ENCODE results near the gene TNNI2.

The TNNI2 gene

GRCh38 chr11:1834779-1835670 lies 3.8 kb upstream of the TNNI2 start, which contains the start of gene SYT8:
SYT8 (plus strand) TSS chr11:1834990; CDS start chr11:1835106, 116 bp downstream.
- Histone ChIP-seq H3K4me3 (no peak within 1 kb of the TSS), H3K27ac (no peak within 1 kb of the TSS), H3K9me3 (ENCODE audit: low read depth, low read length) (no peaks in the 10 kb centered on the region), H3K9ac (ENCODE audit: insufficient read length) (no peak within 1 kb of the TSS), H3K36me3 (ENCODE audit: insufficient read depth, low read length) (no peaks in the 10 kb centered on the region)
- TF ChIP-seq FOXP2 (optimal IDR thresholded peaks at IDR 0.05; ENCODE audit: control extremely low read depth, extremely low read length, insufficient read depth) (no peak), POLR2AphosphoS5 (IDR thresholded peaks at IDR 0.05; ENCODE audit: borderline replicate concordance, low read depth, low read length) (no peak), EZH2 (IDR thresholded peaks at IDR 0.05) (no peak)
- no peak for DNase-seq (ENCODE audit: low read depth, low spot score)

- TF ChIP-seq FOXP2 (optimal IDR thresholded peaks at IDR 0.05; ENCODE audit: control extremely low read depth, extremely low read length, insufficient read depth) (no peak), EZH2 (IDR thresholded peaks at IDR 0.05) (no peak), POLR2AphosphoS5 (IDR thresholded peaks at IDR 0.05; ENCODE audit: borderline replicate concordance, low read depth, low read length) (no peak)
- Histone ChIP-seq H3K36me3 (ENCODE audit: insufficient read depth, low read length) (no peaks in the 10 kb centered on the region), H3K4me3 (no peak overlapping the region), H3K9me3 (ENCODE audit: low read depth, low read length) (no peaks in the 10 kb centered on the region), H3K9ac (ENCODE audit: insufficient read length) (no peak overlapping the region), H3K27ac (no peak overlapping the region)
- DNase-seq (ENCODE audit: low read depth, low spot score): no peak
Observed at GRCh38 chr11:1835671-1836010, 3.1 kb upstream of the TNNI2 start.

DNA sequence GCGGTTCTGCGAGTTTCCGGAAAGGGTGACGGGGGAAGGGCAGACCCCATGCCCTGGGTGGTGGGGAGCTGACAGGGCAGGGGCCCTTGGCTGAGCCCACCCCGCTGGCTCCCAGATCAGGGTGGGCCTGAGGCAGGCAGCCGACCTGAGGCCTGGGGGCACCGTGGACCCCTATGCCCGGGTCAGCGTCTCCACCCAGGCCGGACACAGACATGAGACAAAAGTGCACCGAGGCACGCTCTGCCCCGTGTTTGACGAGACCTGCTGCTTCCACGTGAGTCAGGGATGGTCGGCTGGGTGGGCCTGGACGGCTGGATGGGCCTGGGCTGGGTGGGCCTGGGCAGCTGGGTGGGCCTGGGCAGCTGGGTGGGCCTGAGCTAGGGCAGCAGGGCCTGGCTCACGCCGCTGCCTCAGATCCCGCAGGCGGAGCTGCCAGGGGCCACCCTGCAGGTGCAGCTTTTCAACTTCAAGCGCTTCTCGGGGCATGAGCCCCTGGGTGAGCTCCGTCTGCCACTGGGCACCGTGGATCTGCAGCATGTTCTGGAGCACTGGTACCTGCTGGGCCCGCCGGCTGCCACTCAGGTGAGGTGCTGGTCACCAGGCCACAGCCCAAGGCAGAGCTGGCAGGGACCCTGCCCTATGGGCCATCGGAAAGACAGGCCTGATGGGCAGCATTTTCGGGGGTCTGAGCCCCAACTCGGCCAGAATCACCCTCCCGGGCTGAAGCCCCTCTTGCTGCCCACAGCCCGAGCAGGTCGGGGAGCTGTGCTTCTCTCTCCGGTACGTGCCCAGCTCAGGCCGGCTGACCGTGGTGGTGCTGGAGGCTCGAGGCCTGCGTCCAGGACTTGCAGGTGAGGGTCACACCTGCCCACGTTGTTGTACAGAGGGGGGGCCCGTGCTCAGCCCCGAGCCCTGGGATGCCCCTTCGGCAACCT lies 2.5 kb upstream of the TNNI2 start:
- H3K36me3 ChIP-seq (ENCODE audit: insufficient read depth, low read length): no peaks in the 10 kb centered on the region
- no peak for DNase-seq (ENCODE audit: low read depth, low spot score)
- TF ChIP-seq FOXP2 (optimal IDR thresholded peaks at IDR 0.05; ENCODE audit: control extremely low read depth, extremely low read length, insufficient read depth) (no peak), EZH2 (IDR thresholded peaks at IDR 0.05) (no peak), POLR2AphosphoS5 (IDR thresholded peaks at IDR 0.05; ENCODE audit: borderline replicate concordance, low read depth, low read length) (no peak)
- H3K27ac ChIP-seq: no peak overlapping the region
- H3K9me3 ChIP-seq (ENCODE audit: low read depth, low read length): no peaks in the 10 kb centered on the region
- no peak overlapping the region for H3K4me3 ChIP-seq
- no peak overlapping the region for H3K9ac ChIP-seq (ENCODE audit: insufficient read length)

- H3K27ac ChIP-seq: no peak overlapping the region
- no peaks in the 10 kb centered on the region for H3K9me3 ChIP-seq (ENCODE audit: low read depth, low read length)
- H3K36me3 ChIP-seq (ENCODE audit: insufficient read depth, low read length): no peaks in the 10 kb centered on the region
- no peak for DNase-seq (ENCODE audit: low read depth, low spot score)
- TF ChIP-seq FOXP2 (optimal IDR thresholded peaks at IDR 0.05; ENCODE audit: control extremely low read depth, extremely low read length, insufficient read depth) (no peak), POLR2AphosphoS5 (IDR thresholded peaks at IDR 0.05; ENCODE audit: borderline replicate concordance, low read depth, low read length) (no peak), EZH2 (IDR thresholded peaks at IDR 0.05) (no peak)
- no peak overlapping the region for H3K4me3 ChIP-seq
- no peak overlapping the region for H3K9ac ChIP-seq (ENCODE audit: insufficient read length)
Observed at GRCh38 chr11:1837171-1838076, 1.4 kb upstream of the TNNI2 start.

DNA sequence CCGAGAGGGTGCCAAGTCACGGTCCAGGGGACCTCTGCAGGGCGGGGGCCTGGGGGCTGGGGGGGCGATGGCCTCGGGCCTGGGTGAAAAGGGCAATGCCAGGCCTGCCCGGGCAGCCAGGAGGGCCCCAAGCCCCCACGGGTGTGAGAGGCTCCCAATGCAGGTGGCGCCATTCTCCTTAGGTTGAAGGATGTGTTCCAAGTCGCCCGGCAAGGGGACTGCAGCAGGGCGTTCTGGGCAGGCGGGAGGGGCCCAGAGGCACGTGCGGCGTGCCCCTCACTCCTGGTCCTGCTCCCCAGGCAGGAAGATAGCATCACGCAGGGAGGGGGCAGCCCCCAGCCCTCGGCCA lies 730 bp upstream of the TNNI2 start:
- Histone ChIP-seq H3K27ac (no peak overlapping the region), H3K4me3 (no peak overlapping the region), H3K9me3 (ENCODE audit: low read depth, low read length) (no peaks in the 10 kb centered on the region), H3K9ac (ENCODE audit: insufficient read length) (no peak overlapping the region), H3K36me3 (ENCODE audit: insufficient read depth, low read length) (no peaks in the 10 kb centered on the region)
- DNase-seq (ENCODE audit: low read depth, low spot score): no peak
- no peak for TF ChIP-seq POLR2AphosphoS5 (IDR thresholded peaks at IDR 0.05; ENCODE audit: borderline replicate concordance, low read depth, low read length)

DNA sequence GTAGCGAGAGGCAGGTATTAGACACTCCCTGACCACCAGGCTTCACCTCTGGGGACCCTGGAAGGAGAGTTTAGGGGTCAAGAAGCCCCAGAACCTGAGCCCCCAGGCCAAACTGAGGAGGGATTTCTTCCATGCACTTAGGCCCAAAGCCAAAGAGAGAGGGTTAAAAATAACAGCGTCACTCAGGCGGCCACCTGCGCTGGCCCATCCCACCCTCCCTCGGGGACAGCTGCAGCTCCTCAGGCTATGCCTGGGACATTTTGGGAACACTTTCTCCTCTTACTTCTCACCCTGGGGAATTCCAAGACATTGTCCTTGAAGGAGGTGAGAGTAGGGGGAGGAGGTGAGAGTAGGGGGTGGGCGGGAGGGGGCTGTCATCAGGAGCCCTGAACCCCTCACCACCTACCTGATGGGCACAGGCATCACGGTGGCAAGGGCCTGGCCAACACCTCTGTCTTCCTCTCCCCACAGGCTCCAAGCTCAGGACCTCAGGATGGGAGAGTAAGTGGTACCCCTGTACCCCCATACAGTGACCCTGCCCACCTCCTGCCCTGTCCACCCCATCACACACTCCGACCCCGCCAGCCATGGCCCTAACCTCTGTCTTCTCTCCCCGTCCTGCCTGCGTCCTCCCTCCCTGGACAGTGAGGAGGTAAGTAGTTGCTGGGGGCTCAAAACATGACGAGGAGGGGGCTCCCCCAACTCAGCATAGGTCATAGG lies 583 bp downstream of the TNNI2 start:
- Histone ChIP-seq H3K9me3 (ENCODE audit: low read depth, low read length) (no peaks in the 10 kb centered on the region), H3K36me3 (ENCODE audit: insufficient read depth, low read length) (no peaks in the 10 kb centered on the region), H3K9ac (ENCODE audit: insufficient read length) (no peak overlapping the region), H3K27ac (no peak overlapping the region), H3K4me3 (no peak overlapping the region)
- TF ChIP-seq EZH2 (IDR thresholded peaks at IDR 0.05): no peak
- TF ChIP-seq FOXP2 (optimal IDR thresholded peaks at IDR 0.05; ENCODE audit: control extremely low read depth, extremely low read length, insufficient read depth): no peak
- TF ChIP-seq POLR2AphosphoS5 (IDR thresholded peaks at IDR 0.05; ENCODE audit: borderline replicate concordance, low read depth, low read length): no peak
- DNase-seq (ENCODE audit: low read depth, low spot score): no peak

DNA sequence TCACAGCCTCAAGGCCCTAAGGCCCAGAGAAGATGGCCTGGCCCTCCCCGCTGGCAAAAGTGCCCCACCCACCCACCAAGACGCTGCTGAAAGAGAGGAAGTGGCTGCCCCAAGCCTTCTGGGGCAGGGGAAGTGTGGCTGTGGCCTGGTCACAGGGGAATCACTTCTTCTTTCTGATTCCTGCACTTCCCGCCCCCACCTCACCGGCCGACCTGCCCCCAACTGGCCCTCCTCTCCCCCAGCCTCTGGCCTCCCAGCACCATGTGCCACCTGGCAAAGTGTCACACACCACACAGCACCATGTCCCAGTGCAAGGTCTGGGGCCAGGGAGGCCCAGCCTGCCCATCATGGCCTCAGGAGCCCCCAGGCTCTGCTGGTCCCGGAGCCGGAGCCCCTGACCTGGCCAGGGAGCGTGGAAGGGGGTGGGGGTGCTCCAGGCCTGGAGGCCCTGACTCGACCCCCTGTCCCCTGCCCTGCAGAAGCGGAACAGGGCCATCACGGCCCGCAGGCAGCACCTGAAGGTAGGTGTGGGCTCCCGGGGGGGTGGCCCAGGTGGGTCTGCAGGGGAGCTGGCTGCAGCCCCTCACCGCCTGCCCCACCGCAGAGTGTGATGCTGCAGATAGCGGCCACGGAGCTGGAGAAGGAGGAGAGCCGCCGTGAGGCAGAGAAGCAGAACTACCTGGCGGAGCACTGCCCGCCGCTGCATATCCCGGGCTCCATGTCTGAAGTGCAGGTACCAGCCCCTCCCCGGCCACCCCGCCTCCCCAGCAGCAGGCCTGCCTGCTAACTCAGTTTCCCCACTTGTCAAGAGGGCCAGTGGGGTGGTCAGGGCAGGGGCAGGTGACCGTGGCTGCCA lies 1.4 kb downstream of the TNNI2 start:
- no peaks in the 10 kb centered on the region for H3K9me3 ChIP-seq (ENCODE audit: low read depth, low read length)
- TF ChIP-seq POLR2AphosphoS5 (IDR thresholded peaks at IDR 0.05; ENCODE audit: borderline replicate concordance, low read depth, low read length) (no peak), EZH2 (IDR thresholded peaks at IDR 0.05) (no peak), FOXP2 (optimal IDR thresholded peaks at IDR 0.05; ENCODE audit: control extremely low read depth, extremely low read length, insufficient read depth) (no peak)
- H3K27ac ChIP-seq: no peak overlapping the region
- no peak overlapping the region for H3K4me3 ChIP-seq
- no peak for DNase-seq (ENCODE audit: low read depth, low spot score)
- H3K9ac ChIP-seq (ENCODE audit: insufficient read length): no peak overlapping the region
- H3K36me3 ChIP-seq (ENCODE audit: insufficient read depth, low read length): no peaks in the 10 kb centered on the region
